Stimulated activated CD4-positive, alpha-beta T cell treated with anti-CD3 and anti-CD28 coated beads, Interleukin-4, amount 100 ng/mL, for 24 hours (primary cell): ENCODE data around the gene DPF3.

Experiments
- DNase-seq: peaks from one replicate; pipeline ENCODE4 v3.0.0-alpha.2; 2020

Gene DPF3

DNA sequence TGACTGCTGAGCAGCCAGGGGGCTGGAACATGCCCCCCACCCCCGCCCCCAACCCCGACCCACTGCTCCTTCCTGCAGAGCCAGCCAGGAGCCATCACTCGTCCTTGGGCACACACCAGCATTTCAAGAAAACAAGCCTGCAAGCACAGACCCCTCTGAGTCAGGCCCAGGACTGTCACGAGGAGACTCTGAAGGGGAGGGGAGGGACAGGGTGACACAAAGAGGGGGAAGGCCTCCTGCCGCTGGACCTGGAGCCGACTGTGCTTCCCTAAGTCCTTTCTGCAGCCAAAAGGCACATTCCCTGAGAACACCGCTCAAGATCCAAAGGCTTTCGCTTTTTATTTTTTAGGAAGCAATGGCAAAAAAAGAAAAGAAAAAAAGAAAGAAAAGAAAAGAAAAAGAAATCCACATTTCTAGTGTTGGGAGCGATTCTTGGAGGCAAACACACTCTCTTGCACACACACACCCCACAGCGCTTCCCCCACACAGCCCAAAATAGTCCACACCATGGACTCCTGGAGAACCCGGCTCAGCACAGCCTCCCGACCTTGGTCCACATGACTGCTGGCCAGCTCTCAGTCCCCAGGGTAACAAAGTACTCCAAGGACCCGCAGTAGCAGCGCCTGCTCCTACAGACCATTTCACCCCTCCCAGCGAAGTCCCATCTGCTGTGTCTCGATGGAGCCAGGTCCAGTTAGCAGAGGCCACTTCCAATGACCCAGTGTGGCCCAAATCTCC, 101.7 kb downstream of the DPF3 start:
- DNase-seq: no peak

GRCh38 chr14:72790887-72791566, 102.9 kb downstream of the DPF3 start:
- no peak for DNase-seq

GRCh38 chr14:72788972-72789728, 104.8 kb downstream of the DPF3 start:
- no peak for DNase-seq

- DNase-seq: no peak
These were observed 105.6 kb downstream of the DPF3 start for GRCh38 chr14:72788255-72788654.

- DNase-seq: no peak
These were observed 106.1 kb downstream of the DPF3 start for GRCh38 chr14:72787841-72788240.

DNA sequence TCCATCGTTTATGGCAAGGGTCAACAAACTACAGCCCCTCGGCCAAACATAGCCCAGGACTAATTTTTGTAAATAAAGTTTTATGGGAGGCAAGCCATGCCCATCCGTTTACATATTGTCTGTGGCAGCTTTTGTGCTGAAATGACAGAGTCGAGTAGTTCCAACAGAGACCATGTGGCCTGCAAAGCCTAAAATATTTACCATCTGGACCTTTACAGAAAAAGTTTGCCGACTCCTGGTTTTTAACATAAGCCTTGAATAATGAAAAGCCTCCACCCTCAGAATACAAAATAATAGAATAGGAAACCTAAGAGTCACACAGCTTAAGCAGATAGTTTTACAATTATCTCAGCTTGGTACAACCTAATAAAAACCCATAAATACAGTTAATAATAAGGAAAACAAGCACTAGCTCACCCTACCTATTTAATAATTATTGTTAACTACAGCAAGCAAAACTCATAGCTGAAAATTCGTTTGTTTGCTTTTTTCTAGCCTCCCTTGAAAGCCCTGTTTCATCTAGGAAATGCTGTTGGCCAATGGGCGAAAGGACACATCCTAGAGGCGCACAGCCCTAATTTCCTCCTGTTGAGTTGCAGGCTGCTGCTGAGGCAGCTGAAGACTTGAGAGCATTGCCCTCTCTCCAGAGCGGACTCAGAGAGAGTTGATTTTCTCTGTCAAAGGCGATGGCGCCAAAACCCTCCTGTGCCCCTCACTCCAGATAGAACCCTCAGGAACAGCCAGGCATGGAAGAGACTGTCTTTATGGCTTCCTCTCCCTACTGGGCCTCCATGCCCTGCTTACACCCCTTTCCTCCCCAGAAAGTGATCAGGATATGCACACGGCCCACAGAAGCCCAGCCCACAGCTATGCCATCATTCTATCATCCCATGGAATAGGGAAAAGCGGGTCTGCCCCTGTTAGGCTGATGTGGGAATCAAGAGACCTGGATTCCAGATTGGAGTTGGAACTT, 107.2 kb downstream of the DPF3 start:
- DNase-seq: no peak

- no peak for DNase-seq
These were observed 110.2 kb downstream of the DPF3 start for GRCh38 chr14:72783741-72784140.

GRCh38 chr14:72782817-72783216, 111.1 kb downstream of the DPF3 start:
- no peak for DNase-seq

DNA sequence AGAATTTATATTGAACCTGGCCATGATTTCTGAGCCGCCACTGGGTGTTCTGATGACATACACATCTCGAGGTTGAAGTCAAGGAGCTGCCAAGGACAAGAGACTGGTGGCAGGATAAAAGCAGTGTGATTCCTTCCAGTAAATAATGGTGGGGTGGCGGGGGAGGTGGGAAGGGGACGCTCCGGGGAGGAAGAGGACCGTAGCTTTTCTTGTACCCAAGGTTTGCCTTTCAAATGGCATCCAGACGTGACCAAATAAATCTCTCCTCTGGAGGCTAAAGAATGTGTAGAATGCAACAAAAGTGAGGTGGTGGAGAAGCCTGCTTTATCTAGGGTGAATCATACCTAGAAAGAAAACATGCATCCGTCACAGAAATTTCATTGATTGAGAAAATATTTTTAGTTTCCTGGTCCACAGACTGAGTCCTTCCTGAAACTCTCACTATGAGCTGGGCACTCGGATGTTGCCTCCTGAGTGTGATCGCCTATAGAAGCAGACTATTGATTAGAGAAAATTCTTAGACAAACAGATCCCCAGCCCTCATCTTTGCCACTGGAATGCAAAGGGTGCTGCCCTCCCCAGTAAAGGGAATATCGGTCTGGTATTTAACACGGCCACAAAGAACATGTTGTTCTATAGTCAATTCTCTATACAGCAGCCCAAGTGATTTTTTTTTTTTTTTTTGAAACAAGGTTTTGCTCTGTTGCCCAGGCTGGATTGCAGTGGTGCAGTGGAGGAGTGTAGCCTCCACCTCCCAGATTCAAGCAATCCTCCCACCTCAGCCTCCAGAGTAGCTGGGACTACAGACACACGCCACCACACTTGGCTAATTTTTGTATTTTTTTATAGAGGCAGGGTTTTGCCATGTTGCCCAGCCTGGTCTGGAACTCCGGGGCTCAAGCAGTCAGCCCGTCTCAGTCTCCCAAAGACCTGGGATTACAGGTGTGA, 112.1 kb downstream of the DPF3 start:
- no peak for DNase-seq

- no peak for DNase-seq
These were observed 113.2 kb downstream of the DPF3 start for GRCh38 chr14:72780751-72781150.

DNA sequence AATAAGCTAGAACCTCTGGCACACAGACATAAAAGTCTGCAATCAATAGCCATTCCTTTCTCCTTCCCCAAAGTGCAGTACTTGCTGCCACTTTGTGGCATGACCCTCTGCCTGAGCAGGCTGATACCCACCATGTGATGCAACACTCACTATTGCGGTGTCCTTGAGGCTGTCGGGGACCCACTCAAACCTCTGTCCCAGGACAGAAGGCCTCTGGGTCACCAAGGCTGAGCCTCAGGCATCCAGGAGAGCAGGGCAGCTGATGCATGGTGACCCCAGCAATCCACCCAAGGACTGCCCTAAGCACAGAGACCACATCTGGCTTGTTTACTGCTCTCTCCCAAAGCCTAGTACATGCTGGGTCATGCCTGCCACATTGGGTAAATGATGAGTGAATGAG, 114.2 kb downstream of the DPF3 start:
- DNase-seq: no peak

- DNase-seq: no peak
These were observed 116.3 kb downstream of the DPF3 start for GRCh38 chr14:72777636-72778035.

DNA sequence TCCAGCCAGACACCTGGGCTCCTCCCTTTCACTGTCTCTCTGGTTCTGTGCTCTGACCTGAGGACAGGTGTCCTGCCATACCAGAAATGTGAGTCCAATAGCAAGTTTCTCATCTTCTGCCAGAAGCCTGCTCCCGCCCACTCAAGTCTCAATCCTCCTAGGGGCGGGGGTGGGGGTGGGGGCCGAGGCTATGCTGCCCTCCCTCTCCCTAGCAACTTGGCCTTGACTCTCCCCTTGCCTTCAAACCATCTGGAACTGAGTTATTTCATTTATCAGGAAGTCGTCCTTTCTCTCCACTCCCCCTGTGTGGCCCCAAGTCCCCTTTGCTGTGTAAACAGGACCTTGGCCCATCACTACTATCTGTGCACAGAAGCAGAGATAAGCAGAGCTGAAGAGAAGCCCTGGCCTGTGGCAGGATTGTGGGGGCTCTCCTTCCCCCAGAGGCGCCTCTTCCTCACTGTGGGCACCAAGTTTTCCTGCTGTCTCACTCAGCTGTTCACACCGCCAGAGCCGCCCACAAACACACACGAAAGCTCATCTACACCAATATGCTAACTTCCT, 117.1 kb downstream of the DPF3 start:
- DNase-seq: no peak

DNA sequence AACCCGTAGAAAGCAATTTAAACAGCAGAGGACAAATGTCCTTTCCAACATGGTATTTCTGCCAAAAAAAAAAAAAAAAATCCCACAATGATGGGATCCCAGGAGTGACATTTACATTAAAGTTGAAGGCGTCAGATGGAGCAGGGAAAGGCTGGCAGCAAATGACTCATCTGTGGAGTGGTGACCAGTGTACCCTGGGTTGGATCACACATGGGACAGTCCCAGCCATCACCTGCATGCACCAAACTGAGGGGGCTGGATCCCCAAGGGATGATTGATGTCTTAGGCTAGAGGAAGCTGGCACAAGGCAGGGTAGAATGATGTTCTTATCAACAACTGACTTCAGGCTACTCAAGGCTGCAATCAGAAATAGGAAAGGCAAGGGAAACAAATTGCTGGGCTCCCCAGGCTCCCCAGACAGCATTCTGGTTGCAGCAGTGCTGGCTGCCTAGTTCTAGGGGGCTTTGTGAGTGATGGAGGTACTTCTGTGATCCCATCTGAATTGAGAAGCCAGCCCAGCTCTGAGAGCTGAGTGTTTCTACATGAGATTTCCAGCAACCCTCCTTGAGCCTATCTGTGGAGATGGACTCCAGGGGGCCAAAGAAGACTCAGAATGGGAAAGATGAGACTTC, 117.9 kb downstream of the DPF3 start:
- DNase-seq: no peak

DNA sequence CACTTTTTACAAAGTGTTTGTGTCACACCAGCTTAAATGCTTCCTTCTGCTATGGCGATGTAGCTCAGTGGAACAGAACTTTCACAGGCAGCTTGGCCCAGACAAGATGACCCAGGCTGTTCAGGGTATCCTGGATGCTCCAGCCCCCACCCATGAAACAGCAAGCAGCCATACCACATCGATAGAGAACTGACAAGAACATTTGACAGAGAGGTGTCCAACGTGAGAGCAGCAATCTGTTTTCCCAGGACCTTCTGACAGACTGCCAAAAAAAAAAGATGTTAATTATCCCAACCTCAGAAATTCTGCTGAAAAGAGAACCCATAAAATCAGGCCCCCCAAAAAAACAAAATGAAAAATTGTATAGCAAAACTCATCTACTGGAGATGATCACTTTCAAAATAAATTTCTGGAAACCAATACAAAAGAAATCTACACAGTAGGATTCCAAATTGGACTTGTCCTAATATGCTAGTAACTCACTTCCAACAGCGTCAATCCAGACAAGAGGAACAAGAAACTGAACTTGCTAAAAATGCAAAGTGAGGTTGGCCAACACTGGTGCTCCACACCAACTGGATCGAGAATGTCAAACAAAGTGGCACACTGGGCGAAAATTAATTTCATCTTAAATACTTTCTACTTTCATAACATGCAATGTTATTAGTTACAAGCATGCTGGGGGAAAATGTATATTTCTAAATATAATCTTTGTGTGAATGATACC, 118.8 kb downstream of the DPF3 start:
- no peak for DNase-seq

GRCh38 chr14:72774141-72774540, 119.8 kb downstream of the DPF3 start:
- DNase-seq: no peak

- no peak for DNase-seq
These were observed 122.3 kb downstream of the DPF3 start for GRCh38 chr14:72771561-72771960.

DNA sequence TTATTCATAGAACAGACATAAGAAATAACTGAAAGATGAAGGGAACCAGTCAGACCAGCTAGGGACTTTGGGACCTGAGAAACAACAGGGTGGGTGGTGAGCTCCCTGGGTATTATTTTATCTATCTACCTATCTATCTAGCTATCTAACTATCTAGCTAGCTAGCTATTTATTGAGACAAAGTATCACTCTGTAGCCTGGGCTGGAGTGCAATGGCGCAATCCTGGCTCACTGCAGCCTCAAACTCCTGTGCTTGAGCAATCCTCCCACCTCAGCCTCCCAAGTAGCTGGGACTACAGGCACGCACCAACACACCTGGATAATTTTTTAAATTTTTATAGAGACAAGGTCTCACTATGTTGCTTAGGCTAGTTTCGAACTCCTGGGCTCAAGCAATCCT, 127.6 kb downstream of the DPF3 start:
- no peak for DNase-seq

DNA sequence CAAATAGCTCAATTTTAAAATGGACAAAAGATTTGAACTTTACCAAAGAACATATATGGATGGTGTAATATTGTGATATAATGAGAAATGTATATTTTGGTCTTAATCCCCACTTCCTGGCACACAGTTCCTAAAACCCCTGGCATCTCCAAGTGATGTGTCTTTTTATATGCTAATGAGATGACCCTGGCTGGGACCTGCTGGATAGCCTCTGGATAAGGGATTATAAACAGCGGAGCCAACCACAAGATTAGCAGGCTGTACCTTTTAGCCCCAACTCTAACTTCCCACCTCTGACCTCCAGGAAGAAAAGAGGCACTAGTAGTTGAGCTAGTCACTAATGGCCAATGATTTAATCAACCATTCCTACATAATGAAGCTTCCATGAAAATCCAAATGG, 130.0 kb downstream of the DPF3 start:
- no peak for DNase-seq

DNA sequence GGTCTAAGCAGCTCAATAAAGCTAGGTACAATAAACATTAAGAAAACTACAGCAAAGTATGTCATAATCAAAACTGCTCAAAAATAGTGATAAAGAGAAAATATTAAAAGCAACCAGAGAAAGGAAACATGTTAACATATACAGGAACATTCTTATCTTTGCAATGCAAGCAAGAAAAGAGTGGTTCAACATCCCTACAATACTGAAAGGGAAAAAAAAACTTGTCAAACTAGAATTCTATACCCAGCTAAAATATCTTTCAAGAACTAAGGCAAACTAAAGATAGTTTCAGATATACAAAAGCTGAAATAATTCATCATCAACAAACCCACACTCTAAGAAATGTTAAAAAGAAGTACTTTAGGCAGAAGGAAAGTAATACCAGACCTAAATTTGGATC, 134.2 kb downstream of the DPF3 start:
- DNase-seq: no peak
